Gastrocnemius medialis (tissue), 4 donors: Measurements from ENCODE around the gene NUBP1.

Source experiments
- CTCF ChIP-seq, 5 experiments: fragments of 450-650 bp in 3 of 5; fragments of 200-600 bp in 2 of 5; sonication (generic) in 2 of 5; IDR thresholded peaks in 4 of 5; conservative IDR thresholded peaks in 1 of 5; 1 replicate in 4 of 5; 2 replicates in 1 of 5; pipeline ENCODE4 v1.5.1; 2016 to 2019; ENCODE audit warnings: antibody characterized with exemption in 5 of 5, mild to moderate bottlenecking in 3 of 5, moderate library complexity in 3 of 5
- POLR2A ChIP-seq, 2 donors: fragments of 450-650 bp; IDR thresholded peaks; one replicate each; pipeline ENCODE4 v1.6.1; 2017; ENCODE audit warnings: antibody characterized with exemption in 2 of 2, mild to moderate bottlenecking in 2 of 2, moderate library complexity in 2 of 2

GRCh38 chr16:10817514-10817913 is 73.9 kb downstream of the NUBP1 start:
- TF ChIP-seq CTCF (IDR thresholded peaks at IDR 0.05 in 4 of 5, conservative IDR thresholded peaks at IDR 0.05 in 1 of 5) (no peak), POLR2A (IDR thresholded peaks at IDR 0.05) (no peak)
